HCT116 (cell line): ENCODE measurements around the gene ARSB. TPM values are rescaled to one million over a fixed set of nuclear protein-coding genes. Genes with fewer than 3 reads are reported as not detected.

Experiments used
- ATAC-seq: fragments of 200-7000 bp; cut with Tn5 transposase; 2 replicates; pipeline ENCODE4 v1.9.1; 2020; ENCODE audit warnings: mild to moderate bottlenecking, moderate library complexity
- BruUV-seq: library from RNA; stranded (reverse); fragments of 400-500 nt; replicated peaks from 2 replicates; lab custom pipeline; 2021; lab: Mats Ljungman, UMichigan
- CTCF ChIA-PET: fragments of 300-600 bp; sonication (Branson Sonifier 250); formaldehyde crosslinking; loops from one replicate; lab custom pipeline; 2021; ENCODE audit warnings: antibody characterized with exemption; lab: Charles Lee
- POLR2A ChIA-PET: fragments of 300-600, 350-600 bp; sonication (Branson Sonifier 250); formaldehyde crosslinking; loops from one replicate; lab custom pipeline; 2021; ENCODE audit warnings: antibody characterized with exemption; lab: Charles Lee
- RAD21 ChIA-PET, 2 experiments: fragments of 300-600 bp; sonication (Branson Sonifier 250); formaldehyde crosslinking; loops; one replicate each; lab custom pipeline; 2023; ENCODE audit warnings: low total read pairs in 2 of 2; ENCODE audit not compliant: uncharacterized antibody in 2 of 2, unreplicated experiment in 2 of 2, low non-redundant PET in 1 of 2; lab: Charles Lee
- DNase-seq: peaks from one replicate; pipeline ENCODE4 v3.0.0-alpha.2; 2010; ENCODE audit warnings: low read depth, low spot score
- H2AFZ ChIP-seq: fragments of 200-600 bp; shearing (Covaris generic), sonication (generic); 2 replicates; pipeline ENCODE4 v1.6.1; 2017; ENCODE audit warnings: low read depth, mixed run types, mixed read lengths, antibody characterized with exemption, low read length; ENCODE audit not compliant: poor library complexity, severe bottlenecking
- H3K27ac ChIP-seq: 2 replicates; pipeline ENCODE4 v1.5.1; 2012; ENCODE audit warnings: low read depth, low read length
- H3K27me3 ChIP-seq: fragments of 200-600 bp; sonication (generic); 2 replicates; pipeline ENCODE4 v1.6.1; 2016; ENCODE audit warnings: mixed run types, low read length, mixed read lengths; ENCODE audit not compliant: insufficient read depth
- H3K36me3 ChIP-seq, 2 experiments: fragments of 200-500 bp in 1 of 2; fragments of 200-600 bp in 1 of 2; sonication (Bioruptor generic) in 1 of 2; sonication (generic) in 1 of 2; 2 replicates each; pipeline versions ENCODE4 v1.5.1 to v1.6.1; 2014 to 2016; ENCODE audit warnings: low read length in 2 of 2, inconsistent platforms in 1 of 2, mixed read lengths in 1 of 2, mixed run types in 1 of 2; ENCODE audit not compliant: insufficient read depth in 2 of 2, control insufficient read depth in 1 of 2
- H3K4me1 ChIP-seq, 2 experiments: fragments of 200-600 bp in 1 of 2; sonication (generic) in 1 of 2; 2 replicates each; pipeline versions ENCODE4 v1.5.1 to v1.6.1; 2012 to 2017; ENCODE audit warnings: low read length in 2 of 2, inconsistent platforms in 1 of 2, mild to moderate bottlenecking in 1 of 2, mixed read lengths in 1 of 2, mixed run types in 1 of 2, moderate library complexity in 1 of 2; ENCODE audit not compliant: insufficient read depth in 2 of 2, control insufficient read depth in 1 of 2
- H3K4me2 ChIP-seq: fragments of 200-600 bp; sonication (generic); 2 replicates; pipeline ENCODE4 v1.6.1; 2017; ENCODE audit warnings: mixed run types, low read length, mixed read lengths
- H3K4me3 ChIP-seq, 2 experiments: fragments of 200-600 bp in 1 of 2; sonication (generic) in 1 of 2; replicated peaks in 1 of 2; 2 replicates each; pipeline ENCODE4 v1.5.1; 2011 to 2016; ENCODE audit warnings: low read length in 2 of 2, control low read depth in 1 of 2, low read depth in 1 of 2, mild to moderate bottlenecking in 1 of 2, mixed read lengths in 1 of 2, mixed run types in 1 of 2
- H3K79me2 ChIP-seq: fragments of 200-600 bp; sonication (generic); 2 replicates; pipeline ENCODE4 v1.6.1; 2017; ENCODE audit warnings: mild to moderate bottlenecking, mixed run types, low read length, moderate library complexity, mixed read lengths; ENCODE audit not compliant: insufficient read depth
- H3K9ac ChIP-seq: fragments of 200-600 bp; sonication (generic); 2 replicates; pipeline ENCODE4 v1.6.1; 2016; ENCODE audit warnings: low read length, mixed read lengths
- H3K9me2 ChIP-seq: fragments of 200-600 bp; sonication (generic), shearing (Covaris generic); 2 replicates; pipeline ENCODE4 v1.6.1; 2017; ENCODE audit warnings: mixed run types, mild to moderate bottlenecking, moderate library complexity; ENCODE audit not compliant: insufficient read depth
- H3K9me3 ChIP-seq, 2 experiments: fragments of 200-500 bp in 1 of 2; fragments of 200-600 bp in 1 of 2; sonication (Bioruptor generic) in 1 of 2; sonication (generic) in 1 of 2; 2 replicates each; pipeline ENCODE4 v1.6.1; 2014 to 2017; ENCODE audit warnings: low read length in 2 of 2, mixed read lengths in 2 of 2, inconsistent platforms in 1 of 2, low read depth in 1 of 2, mild to moderate bottlenecking in 1 of 2, mixed run types in 1 of 2, moderate library complexity in 1 of 2; ENCODE audit not compliant: control insufficient read depth in 1 of 2, insufficient read depth in 1 of 2
- H4K20me1 ChIP-seq: fragments of 200-600 bp; sonication (generic), shearing (Covaris generic); 2 replicates; pipeline ENCODE4 v1.6.1; 2017; ENCODE audit warnings: mixed run types, mild to moderate bottlenecking, moderate library complexity; ENCODE audit not compliant: insufficient read depth
- CEBPB ChIP-seq: IDR thresholded peaks from 2 replicates; pipeline ENCODE4 v1.6.1; 2012; ENCODE audit warnings: low read depth
- EGR1 ChIP-seq: IDR thresholded peaks from 2 replicates; pipeline ENCODE4 v1.6.1; 2012; ENCODE audit warnings: low read depth
- FOSL1 ChIP-seq: IDR thresholded peaks from 2 replicates; pipeline ENCODE4 v1.6.1; 2012; ENCODE audit warnings: low read depth
- POLR2AphosphoS5 ChIP-seq: IDR thresholded peaks from 2 replicates; pipeline ENCODE4 v1.6.1; 2011; ENCODE audit warnings: mild to moderate bottlenecking, low read depth, low read length, moderate library complexity
- TCF7L2 ChIP-seq: IDR thresholded peaks from 2 replicates; pipeline ENCODE4 v1.7.0; 2011; ENCODE audit warnings: borderline replicate concordance, inconsistent platforms; ENCODE audit not compliant: insufficient read depth, insufficient read length; ENCODE audit errors: extremely low read depth
- YY1 ChIP-seq: IDR thresholded peaks from 2 replicates; pipeline ENCODE4 v1.6.1; 2011; ENCODE audit warnings: low read length, low read depth, moderate library complexity, mild to moderate bottlenecking; ENCODE audit not compliant: insufficient replicate concordance; ENCODE audit errors: extremely low read depth
- ZFX ChIP-seq: fragments of 450-650 bp; IDR thresholded peaks from 2 replicates; pipeline ENCODE4 v1.6.1; 2017
- intact Hi-C: fragments of 100-400 bp; cut with micrococcal nuclease; formaldehyde crosslinking; loops from 2 replicates; pipeline ENCODE4 v1.10.0; 2022
- total RNA-seq: library from RNA; stranded (reverse); gene quantifications from one replicate; pipeline ENCODE4 v1.2.1, GENCODE V29; 2021; ENCODE audit not compliant: unreplicated experiment
- TF ChIP-seq, protein P1 (sequence below), 3 experiments: fragments of 200-600 bp in 1 of 3; sonication (generic) in 1 of 3; IDR thresholded peaks in 2 of 3; conservative IDR thresholded peaks in 1 of 3; 2 replicates each; pipeline ENCODE4 v1.5.1; 2012 to 2017; ENCODE audit warnings: low read depth in 2 of 3, low read length in 2 of 3, antibody characterized with exemption in 1 of 3, borderline replicate concordance in 1 of 3, control low read depth in 1 of 3, mild to moderate bottlenecking in 1 of 3, mixed read lengths in 1 of 3, mixed run types in 1 of 3, moderate library complexity in 1 of 3; ENCODE audit not compliant: insufficient read depth in 1 of 3
- TF ChIP-seq, protein P2 (sequence below): IDR thresholded peaks from 2 replicates; pipeline ENCODE4 v1.6.1; 2012
- TF ChIP-seq, protein P3 (sequence below): IDR thresholded peaks from 2 replicates; pipeline ENCODE4 v1.6.1; 2012; ENCODE audit warnings: low read depth

Gene ARSB
- total RNA-seq, 1 experiment from 2014 or later, result 4.8 TPM

- Histone ChIP-seq H3K4me2 (no peak overlapping the region), H3K36me3 (no peaks in the 10 kb centered on the region), H3K9ac (no peak overlapping the region), H3K27ac (no peak overlapping the region), H3K79me2 (no peaks in the 10 kb centered on the region), H4K20me1 (no peaks in the 10 kb centered on the region), H3K9me3 (no peaks in the 10 kb centered on the region), H3K4me1 (no peaks in the 10 kb centered on the region), H3K9me2 (no peaks in the 10 kb centered on the region), H3K4me3 (no peak overlapping the region), H2AFZ (no peak overlapping the region), H3K27me3 (no peaks in the 10 kb centered on the region)
- intact Hi-C loops, result loop anchor here (10.0 kb wide), 1 partner anchor 151 kb away; the partner anchor contains the start of gene LHFPL2
- TF ChIP-seq CEBPB (no peak), FOSL1 (no peak), YY1 (no peak), POLR2AphosphoS5 (no peak), ZFX (no peak), EGR1 (no peak), TCF7L2 (no peak)
- TF ChIP-seq, protein P1, sequence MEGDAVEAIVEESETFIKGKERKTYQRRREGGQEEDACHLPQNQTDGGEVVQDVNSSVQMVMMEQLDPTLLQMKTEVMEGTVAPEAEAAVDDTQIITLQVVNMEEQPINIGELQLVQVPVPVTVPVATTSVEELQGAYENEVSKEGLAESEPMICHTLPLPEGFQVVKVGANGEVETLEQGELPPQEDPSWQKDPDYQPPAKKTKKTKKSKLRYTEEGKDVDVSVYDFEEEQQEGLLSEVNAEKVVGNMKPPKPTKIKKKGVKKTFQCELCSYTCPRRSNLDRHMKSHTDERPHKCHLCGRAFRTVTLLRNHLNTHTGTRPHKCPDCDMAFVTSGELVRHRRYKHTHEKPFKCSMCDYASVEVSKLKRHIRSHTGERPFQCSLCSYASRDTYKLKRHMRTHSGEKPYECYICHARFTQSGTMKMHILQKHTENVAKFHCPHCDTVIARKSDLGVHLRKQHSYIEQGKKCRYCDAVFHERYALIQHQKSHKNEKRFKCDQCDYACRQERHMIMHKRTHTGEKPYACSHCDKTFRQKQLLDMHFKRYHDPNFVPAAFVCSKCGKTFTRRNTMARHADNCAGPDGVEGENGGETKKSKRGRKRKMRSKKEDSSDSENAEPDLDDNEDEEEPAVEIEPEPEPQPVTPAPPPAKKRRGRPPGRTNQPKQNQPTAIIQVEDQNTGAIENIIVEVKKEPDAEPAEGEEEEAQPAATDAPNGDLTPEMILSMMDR (IDR thresholded peaks at IDR 0.05 in 2 of 3, conservative IDR thresholded peaks at IDR 0.05 in 1 of 3; ENCODE audit: borderline replicate concordance in 1 of 3, insufficient read depth in 1 of 3, low read depth in 2 of 3, low read length in 2 of 3), result no peak
- TF ChIP-seq, protein P2, sequence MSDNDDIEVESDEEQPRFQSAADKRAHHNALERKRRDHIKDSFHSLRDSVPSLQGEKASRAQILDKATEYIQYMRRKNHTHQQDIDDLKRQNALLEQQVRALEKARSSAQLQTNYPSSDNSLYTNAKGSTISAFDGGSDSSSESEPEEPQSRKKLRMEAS, result no peak
- TF ChIP-seq, protein P3, sequence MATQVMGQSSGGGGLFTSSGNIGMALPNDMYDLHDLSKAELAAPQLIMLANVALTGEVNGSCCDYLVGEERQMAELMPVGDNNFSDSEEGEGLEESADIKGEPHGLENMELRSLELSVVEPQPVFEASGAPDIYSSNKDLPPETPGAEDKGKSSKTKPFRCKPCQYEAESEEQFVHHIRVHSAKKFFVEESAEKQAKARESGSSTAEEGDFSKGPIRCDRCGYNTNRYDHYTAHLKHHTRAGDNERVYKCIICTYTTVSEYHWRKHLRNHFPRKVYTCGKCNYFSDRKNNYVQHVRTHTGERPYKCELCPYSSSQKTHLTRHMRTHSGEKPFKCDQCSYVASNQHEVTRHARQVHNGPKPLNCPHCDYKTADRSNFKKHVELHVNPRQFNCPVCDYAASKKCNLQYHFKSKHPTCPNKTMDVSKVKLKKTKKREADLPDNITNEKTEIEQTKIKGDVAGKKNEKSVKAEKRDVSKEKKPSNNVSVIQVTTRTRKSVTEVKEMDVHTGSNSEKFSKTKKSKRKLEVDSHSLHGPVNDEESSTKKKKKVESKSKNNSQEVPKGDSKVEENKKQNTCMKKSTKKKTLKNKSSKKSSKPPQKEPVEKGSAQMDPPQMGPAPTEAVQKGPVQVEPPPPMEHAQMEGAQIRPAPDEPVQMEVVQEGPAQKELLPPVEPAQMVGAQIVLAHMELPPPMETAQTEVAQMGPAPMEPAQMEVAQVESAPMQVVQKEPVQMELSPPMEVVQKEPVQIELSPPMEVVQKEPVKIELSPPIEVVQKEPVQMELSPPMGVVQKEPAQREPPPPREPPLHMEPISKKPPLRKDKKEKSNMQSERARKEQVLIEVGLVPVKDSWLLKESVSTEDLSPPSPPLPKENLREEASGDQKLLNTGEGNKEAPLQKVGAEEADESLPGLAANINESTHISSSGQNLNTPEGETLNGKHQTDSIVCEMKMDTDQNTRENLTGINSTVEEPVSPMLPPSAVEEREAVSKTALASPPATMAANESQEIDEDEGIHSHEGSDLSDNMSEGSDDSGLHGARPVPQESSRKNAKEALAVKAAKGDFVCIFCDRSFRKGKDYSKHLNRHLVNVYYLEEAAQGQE, result no peak
- ChIA-PET CTCF (no interaction called here), RAD21 (no interaction called here), POLR2A (no interaction called here)
- ATAC-seq (no peak), DNase-seq (no peak)
- BruUV-seq, result no TSS peak
Measured at GRCh38 chr5:78795757-78796156, 189.4 kb downstream of the ARSB start.
